GM12878 (cell line): ENCODE results near the gene DIP2C. TPM values are rescaled to one million over a fixed set of nuclear protein-coding genes. Genes with fewer than 3 reads are reported as not detected.

Experiments
- ATAC-seq: fragments of 200-7000 bp; cut with Tn5 transposase; 3 replicates; pipeline ENCODE4 v1.9.1; 2020; ENCODE audit warnings: mild to moderate bottlenecking, moderate library complexity
- BruUV-seq: library from RNA; stranded (reverse); fragments of 400-500 nt; replicated peaks from 2 replicates; lab custom pipeline; 2021; lab: Mats Ljungman, UMichigan
- CTCF ChIA-PET: fragments of 300-600 bp; sonication (Branson Sonifier 250); formaldehyde crosslinking; extraction: SDS; loops from one replicate; lab custom pipeline; 2021; ENCODE audit warnings: inconsistent platforms; lab: Yijun Ruan, JAX
- POLR2A ChIA-PET: fragments of 350-600 bp; formaldehyde crosslinking; extraction: SDS; loops from one replicate; lab custom pipeline; 2021; ENCODE audit warnings: inconsistent platforms; lab: Charles Lee
- RAD21 ChIA-PET: fragments of 300-600 bp; sonication (Branson Sonifier 250); formaldehyde crosslinking; loops from one replicate; lab custom pipeline; 2023; ENCODE audit warnings: antibody characterized with exemption; ENCODE audit not compliant: unreplicated experiment; lab: Charles Lee
- SMC1A ChIA-PET: fragments of 300-600 bp; sonication (Branson Sonifier 250); formaldehyde crosslinking; loops from one replicate; lab custom pipeline; 2023; ENCODE audit not compliant: unreplicated experiment, uncharacterized antibody; lab: Charles Lee
- DNase-seq: peaks from one replicate; pipeline ENCODE4 v3.0.0-alpha.2; 2011; ENCODE audit warnings: low read depth, low spot score
- FAIRE-seq: peaks from 3 replicates; lab custom pipeline; 2011; peaks lifted over from hg19 to GRCh38; lab: Jason Lieb, UNC
- H2AFZ ChIP-seq: 2 replicates; pipeline ENCODE4 v1.6.0; 2011; ENCODE audit warnings: low read depth, low read length, control low read depth; ENCODE audit not compliant: control insufficient read depth
- H3K27ac ChIP-seq: 2 replicates; pipeline ENCODE4 v1.5.1; 2011; ENCODE audit warnings: control low read depth; ENCODE audit not compliant: control insufficient read depth, insufficient read depth
- H3K27me3 ChIP-seq, 2 experiments: replicated peaks in 1 of 2; 2 replicates each; pipeline versions ENCODE4 v1.6.0 to v1.6.1; 2011; ENCODE audit warnings: low read length in 1 of 2; ENCODE audit not compliant: control insufficient read depth in 2 of 2, insufficient read depth in 2 of 2
- H3K36me3 ChIP-seq, 2 experiments: 2 replicates each; pipeline ENCODE4 v1.5.1; 2011; ENCODE audit warnings: low read length in 1 of 2; ENCODE audit not compliant: control insufficient read depth in 2 of 2, insufficient read depth in 2 of 2
- H3K4me1 ChIP-seq: 2 replicates; pipeline ENCODE4 v1.6.1; 2011; ENCODE audit warnings: mild to moderate bottlenecking, low read length, moderate library complexity, mixed read lengths; ENCODE audit not compliant: control insufficient read depth, insufficient read depth
- H3K4me2 ChIP-seq: 2 replicates; pipeline ENCODE4 v1.6.0; 2011; ENCODE audit warnings: control low read depth; ENCODE audit not compliant: control insufficient read depth, insufficient read depth
- H3K4me3 ChIP-seq: fragments of 200-600 bp; sonication (generic); 2 replicates; pipeline ENCODE4 v1.5.1; 2016
- H3K79me2 ChIP-seq: 2 replicates; pipeline ENCODE4 v1.6.0; 2011; ENCODE audit warnings: low read length; ENCODE audit not compliant: control insufficient read depth, insufficient read depth
- H3K9ac ChIP-seq: 2 replicates; pipeline ENCODE4 v1.8.0; 2011; ENCODE audit warnings: low read length, control low read depth, mixed read lengths; ENCODE audit not compliant: control insufficient read depth, insufficient read depth
- H3K9me3 ChIP-seq: replicated peaks from 3 replicates; pipeline ENCODE4 v1.5.1; 2011; ENCODE audit warnings: mild to moderate bottlenecking, low read length; ENCODE audit not compliant: control insufficient read depth, insufficient read depth
- H4K20me1 ChIP-seq: 2 replicates; pipeline ENCODE4 v1.6.0; 2011; ENCODE audit not compliant: control insufficient read depth, insufficient read depth
- CBX5 ChIP-seq: sonication (generic); IDR thresholded peaks from 2 replicates; pipeline ENCODE4 v1.6.1; 2016; ENCODE audit warnings: low read depth, moderate library complexity, mild to moderate bottlenecking, inconsistent platforms
- E2F8 ChIP-seq: fragments of 450-650 bp; IDR thresholded peaks from 2 replicates; pipeline ENCODE4 v1.6.1; 2018; ENCODE audit warnings: mild to moderate bottlenecking, low read depth, moderate library complexity; ENCODE audit not compliant: partially characterized antibody
- FOXM1 ChIP-seq: IDR thresholded peaks from 2 replicates; pipeline ENCODE4 v1.6.1; 2012; ENCODE audit warnings: low read depth, mild to moderate bottlenecking, inconsistent platforms, low read length, moderate library complexity
- HCFC1 ChIP-seq: fragments of 150-350 bp; IDR thresholded peaks from 2 replicates; pipeline ENCODE4 v1.6.1; 2014; ENCODE audit warnings: low read length
- NFYA ChIP-seq: IDR thresholded peaks from 2 replicates; pipeline ENCODE4 v1.6.1; 2011; ENCODE audit warnings: low read depth, mild to moderate bottlenecking, low read length, improper control_type of control experiment, borderline replicate concordance
- NFYB ChIP-seq: IDR thresholded peaks from 2 replicates; pipeline ENCODE4 v1.6.1; 2011; ENCODE audit warnings: low read depth, mild to moderate bottlenecking, low read length, improper control_type of control experiment, moderate library complexity; ENCODE audit not compliant: insufficient read depth
- NR2C1 ChIP-seq: fragments of 450-650 bp; IDR thresholded peaks from 2 replicates; pipeline ENCODE4 v1.6.1; 2017; ENCODE audit warnings: antibody characterized with exemption, mild to moderate bottlenecking, moderate library complexity
- PKNOX1 ChIP-seq: fragments of 450-650 bp; IDR thresholded peaks from 2 replicates; pipeline ENCODE4 v1.6.1; 2016; ENCODE audit warnings: mild to moderate bottlenecking
- RCOR1 ChIP-seq: conservative IDR thresholded peaks from 2 replicates; pipeline ENCODE4 v1.6.1; 2012; ENCODE audit warnings: low read depth, low read length, improper control_type of control experiment
- SIN3A ChIP-seq: IDR thresholded peaks from 2 replicates; pipeline ENCODE4 v1.6.1; 2012; ENCODE audit warnings: low read depth, low read length, improper control_type of control experiment
- SMC3 ChIP-seq: IDR thresholded peaks from 2 replicates; pipeline ENCODE4 v1.6.1; 2011; ENCODE audit warnings: low read length, improper control_type of control experiment, borderline replicate concordance
- ZNF207 ChIP-seq: fragments of 450-650 bp; IDR thresholded peaks from 2 replicates; pipeline ENCODE4 v1.6.1; 2014; ENCODE audit warnings: antibody characterized with exemption, mild to moderate bottlenecking, borderline replicate concordance
- WGBS: methylation state at CpG from one replicate; pipeline ENCODE4 v1.1.6; 2016; ENCODE audit warnings: low lambda C conversion rate; ENCODE audit not compliant: insufficient replicate concordance, insufficient coverage; ENCODE audit errors: missing lambda C conversion rate; 5-methylcytosine and 5-hydroxymethylcytosine counted together
- in situ Hi-C: fragments of 300-500 bp; cut with MboI; formaldehyde crosslinking; loops from 9 replicates; pipeline ENCODE4 v1.14.3; 2018; ENCODE audit warnings: mixed read lengths
- intact Hi-C: fragments of 100-400 bp; cut with micrococcal nuclease; formaldehyde crosslinking; loops from one replicate; pipeline ENCODE4 v1.14.2; 2022; ENCODE audit not compliant: unreplicated experiment
- polyA plus RNA-seq, 11 experiments: library from polyadenylated mRNA; depleted of rRNA in 4 of 11; unstranded in 6 of 11; stranded (reverse) in 5 of 11; fragments of >200 nt; fragmentation: Nextera tagmentation in 4 of 11; fragmentation: Illumina TruSeq in 1 of 11; extraction: Ambion mirVana in 4 of 11; extraction: Trizol in 1 of 11; gene quantifications; 1 replicate in 1 of 11; 2 replicates in 10 of 11; pipeline versions ENCODE4 v1.2.1 to v1.2.3, GENCODE V29; 2011 to 2016; ENCODE audit warnings: inconsistent platforms in 2 of 11, missing spikeins in 2 of 11, low read depth in 1 of 11
- total RNA-seq, 4 experiments: library from RNA; depleted of rRNA in 3 of 4; stranded (reverse); fragments of >200 nt in 3 of 4; fragmentation: Illumina TruSeq in 1 of 4; extraction: Trizol in 1 of 4; gene quantifications; 2 replicates each; pipeline versions ENCODE4 v1.2.1 to v1.2.3, GENCODE V29; 2013 to 2021

DIP2C gene
- total and polyA plus RNA-seq, 10 of the 15 experiments (the other 5 are each of a cell fraction or from before 2014, with no cell fraction given) = 0.01 to 0.10 (median 0.06) TPM

GRCh38 chr10:338171-339037, 351.1 kb downstream of the DIP2C start:
- FAIRE-seq = no peak
- Histone ChIP-seq H3K27ac (no peak overlapping the region), H3K9ac (no peak overlapping the region), H3K4me3 (no peak overlapping the region), H3K4me2 (no peak overlapping the region), H3K9me3 (no peaks in the 10 kb centered on the region), H2AFZ (no peak overlapping the region), H4K20me1 (no peaks in the 10 kb centered on the region), H3K79me2 (no peaks in the 10 kb centered on the region), H3K4me1 (peaks cover 3% of the 10 kb centered on the region), H3K36me3 (no peaks in the 10 kb centered on the region)
- ChIA-PET SMC1A (interaction anchor here (0.6 kb wide), 1 partner anchor 155 kb away, joined by 3 read pairs; no protein-coding TSS in a partner anchor), POLR2A (interaction anchor here (0.7 kb wide), 1 partner anchor 35 kb away, joined by 4 read pairs; no protein-coding TSS in a partner anchor), RAD21 (no interaction called here), CTCF (no interaction called here)
- WGBS = 86% methylated on average over 28 of the region's 33 CpGs
- in situ Hi-C loops (no loop called here), intact Hi-C loops (no loop called here)
- no peak for DNase-seq
- no TSS peak for BruUV-seq
- TF ChIP-seq NFYA (no peak), SIN3A (no peak), FOXM1 (no peak), CBX5 (no peak), NR2C1 (no peak), SMC3 (no peak)
- TF ChIP-seq, all 136 proteins: peak for 0
- ATAC-seq = no peak
- no peaks in the 10 kb centered on the region for H3K27me3 ChIP-seq

GRCh38 chr10:336247-336646, 353.2 kb downstream of the DIP2C start:
- FAIRE-seq = no peak
- Histone ChIP-seq H3K9ac (no peak overlapping the region), H3K4me1 (peaks cover 12% of the 10 kb centered on the region), H3K36me3 (no peaks in the 10 kb centered on the region), H3K79me2 (no peaks in the 10 kb centered on the region), H4K20me1 (no peaks in the 10 kb centered on the region), H3K4me3 (no peak overlapping the region), H3K27me3 (no peaks in the 10 kb centered on the region), H3K4me2 (no peak overlapping the region), H3K27ac (no peak overlapping the region), H2AFZ (no peak overlapping the region), H3K9me3 (no peaks in the 10 kb centered on the region)
- DNase-seq = no peak
- POLR2A ChIA-PET = no interaction called here
- 77% methylated on average over 6 of the region's 6 CpGs for WGBS
- in situ Hi-C loops = no loop called here
- intact Hi-C loops = no loop called here
- BruUV-seq = no TSS peak
- RAD21 ChIA-PET = no interaction called here
- SMC1A ChIA-PET = no interaction called here
- ATAC-seq = no peak
- CTCF ChIA-PET = no interaction called here
- TF ChIP-seq HCFC1 = no peak
- TF ChIP-seq ZNF207 = no peak
- no peak for TF ChIP-seq PKNOX1
- TF ChIP-seq E2F8 = no peak
- no peak for TF ChIP-seq RCOR1
- TF ChIP-seq NFYB = no peak
